ENCODE measurements around the gene NUP210L. TPM values are rescaled to one million over a fixed set of nuclear protein-coding genes. Genes with fewer than 3 reads are reported as not detected.

Gene NUP210L
- polyA plus RNA-seq, 3 donors = 0.03 TPM; not detected in 2

- Mint-ChIP-seq H3K4me3 (peak overlapping the region; percentile 100), H3K36me3 (peaks cover 6 to 31% of the 10 kb centered on the region in 2 donors), H3K9me3 (peaks cover 0 to 4% (median 0%) of the 10 kb centered on the region in 7 donors), H3K4me1 (peaks cover 41% of the 10 kb centered on the region), H3K27ac (peak overlapping the region; percentile 99 to 100 (median 100)), H3K27me3 (ENCODE audit: low read depth in 3 of 3) (peaks cover 0 to 4% (median 0%) of the 10 kb centered on the region in 3 donors)
- peaks cover 6 to 9% of the 10 kb centered on the region in 2 donors for H3K36me3 ChIP-seq (replicated peaks in 1 of 2; ENCODE audit: control insufficient read depth in 1 of 2, insufficient read depth in 2 of 2, low read length in 2 of 2)
- H2AFZ ChIP-seq (ENCODE audit: insufficient read depth, low read depth, low read length, poor library complexity, severe bottlenecking) = peak overlapping the region; percentile 89
- no peaks in the 10 kb centered on the region for H3K9me3 ChIP-seq (replicated peaks in 1 of 2; ENCODE audit: control insufficient read depth in 1 of 2, insufficient read depth in 1 of 2, low read length in 2 of 2)
- intact Hi-C loops (cut with micrococcal nuclease) = loop anchor here (5.0 to 10.0 kb wide), 4 partner anchors 34 to 89 kb away; partner anchors contain the start of genes HAX1 (in 1 of the 2) and UBAP2L (in 1 of the 2)
- WGBS (ENCODE audit: insufficient coverage) = 3% methylated on average over 33 of the region's 41 CpGs
- H4K20me1 ChIP-seq (ENCODE audit: insufficient read depth, low read length) = peaks cover 47% of the 10 kb centered on the region
- peak overlapping the region; percentile 80 for H3K9ac ChIP-seq (ENCODE audit: insufficient read depth, low read length, poor library complexity, severe bottlenecking)
- H3K27ac ChIP-seq (ENCODE audit: low read depth in 1 of 2, low read length in 2 of 2) = peak overlapping the region; percentile 74 to 94
- H3K4me3 ChIP-seq (replicated peaks in 1 of 3; ENCODE audit: low read depth in 2 of 3, low read length in 3 of 3) = peak overlapping the region; percentile 80 to 98 (median 80)
- DNase-seq = peak; percentile 89 to 92 (median 91)
- peaks cover 57% of the 10 kb centered on the region for H3K79me2 ChIP-seq (ENCODE audit: insufficient read depth, low read length)
- peaks cover 39 to 46% of the 10 kb centered on the region in 2 donors for H3K4me1 ChIP-seq (ENCODE audit: control insufficient read depth in 1 of 2, insufficient read depth in 2 of 2, low read length in 2 of 2)
- H3K4me2 ChIP-seq (replicated peaks; ENCODE audit: extremely low read depth, low read length, poor library complexity, severe bottlenecking) = peak overlapping the region; percentile 82
- no peaks in the 10 kb centered on the region for H3K27me3 ChIP-seq (ENCODE audit: control insufficient read depth in 2 of 2, insufficient read depth in 2 of 2, low read length in 2 of 2)
- TF ChIP-seq CTCF (IDR thresholded peaks at IDR 0.05) = no peak
These were observed 28.4 kb upstream of the NUP210L start for GRCh38 chr1:154183046-154183915.

- H3K27ac Mint-ChIP-seq = peak overlapping the region; percentile 99 to 100 (median 100)
- H3K9me3 ChIP-seq (replicated peaks in 1 of 2; ENCODE audit: control insufficient read depth in 1 of 2, insufficient read depth in 1 of 2, low read length in 2 of 2) = no peaks in the 10 kb centered on the region
- H3K36me3 ChIP-seq (replicated peaks in 1 of 2; ENCODE audit: control insufficient read depth in 1 of 2, insufficient read depth in 2 of 2, low read length in 2 of 2) = peaks cover 6 to 9% of the 10 kb centered on the region in 2 donors
- H3K27ac ChIP-seq (ENCODE audit: low read depth in 1 of 2, low read length in 2 of 2) = peak overlapping the region; percentile 74 to 94
- TF ChIP-seq CTCF (IDR thresholded peaks at IDR 0.05) = no peak
- peak overlapping the region; percentile 89 for H2AFZ ChIP-seq (ENCODE audit: insufficient read depth, low read depth, low read length, poor library complexity, severe bottlenecking)
- H3K9me3 Mint-ChIP-seq = peaks cover 0 to 4% (median 0%) of the 10 kb centered on the region in 7 donors
- peak overlapping the region; percentile 100 for H3K4me3 Mint-ChIP-seq
- peaks cover 64% of the 10 kb centered on the region for H3K79me2 ChIP-seq (ENCODE audit: insufficient read depth, low read length)
- H3K4me2 ChIP-seq (replicated peaks; ENCODE audit: extremely low read depth, low read length, poor library complexity, severe bottlenecking) = peak overlapping the region; percentile 82
- H3K4me1 Mint-ChIP-seq = peaks cover 49% of the 10 kb centered on the region
- peaks cover 55% of the 10 kb centered on the region for H4K20me1 ChIP-seq (ENCODE audit: insufficient read depth, low read length)
- H3K36me3 Mint-ChIP-seq = peaks cover 7 to 32% of the 10 kb centered on the region in 2 donors
- peak overlapping the region; percentile 80 to 98 (median 80) for H3K4me3 ChIP-seq (replicated peaks in 1 of 3; ENCODE audit: low read depth in 2 of 3, low read length in 3 of 3)
- peak; percentile 79 to 88 (median 80) for DNase-seq
- H3K9ac ChIP-seq (ENCODE audit: insufficient read depth, low read length, poor library complexity, severe bottlenecking) = peak overlapping the region; percentile 80
- peaks cover 0 to 4% (median 0%) of the 10 kb centered on the region in 3 donors for H3K27me3 Mint-ChIP-seq (ENCODE audit: low read depth in 3 of 3)
- H3K27me3 ChIP-seq (ENCODE audit: control insufficient read depth in 2 of 2, insufficient read depth in 2 of 2, low read length in 2 of 2) = no peaks in the 10 kb centered on the region
- intact Hi-C loops (cut with micrococcal nuclease) = loop anchor here (5.0 to 10.0 kb wide), 4 partner anchors 35 to 90 kb away; partner anchors contain the start of genes HAX1 (in 1 of the 2) and UBAP2L (in 1 of the 2)
- H3K4me1 ChIP-seq (ENCODE audit: control insufficient read depth in 1 of 2, insufficient read depth in 2 of 2, low read length in 2 of 2) = peaks cover 47 to 54% of the 10 kb centered on the region in 2 donors
- WGBS (ENCODE audit: insufficient coverage) = 0% methylated on average over 19 of the region's 35 CpGs
These were observed 27.6 kb upstream of the NUP210L start for GRCh38 chr1:154182344-154183045.

Data from CD14-positive monocyte (primary cell).